Panc1 (cell line): Measurements from ENCODE around the gene SFTA2. TPM values are rescaled to one million over a fixed set of nuclear protein-coding genes. Genes with fewer than 3 reads are reported as not detected.

Experiments used
- ATAC-seq: fragments of 200-7000 bp; cut with Tn5 transposase; 2 replicates; pipeline ENCODE4 v1.9.1; 2020; ENCODE audit warnings: mild to moderate bottlenecking, moderate library complexity
- BruUV-seq: library from RNA; stranded (reverse); fragments of 400-500 nt; replicated peaks from 2 replicates; lab custom pipeline; 2021; lab: Mats Ljungman, UMichigan
- CTCF ChIA-PET: fragments of 300-600 bp; sonication (Branson Sonifier 250); formaldehyde crosslinking; loops from one replicate; lab custom pipeline; 2022; ENCODE audit warnings: antibody characterized with exemption; lab: Charles Lee
- POLR2A ChIA-PET: fragments of 300-600 bp; sonication (Branson Sonifier 250); formaldehyde crosslinking; loops from one replicate; lab custom pipeline; 2022; ENCODE audit warnings: antibody characterized with exemption; lab: Charles Lee
- DNase-seq: peaks from one replicate; pipeline ENCODE4 v3.0.0-alpha.2; 2010; ENCODE audit warnings: low read depth, low spot score
- H3K27ac ChIP-seq: 2 replicates; pipeline ENCODE4 v1.5.1; 2011; ENCODE audit warnings: mild to moderate bottlenecking, low read length, inconsistent platforms
- H3K27me3 ChIP-seq: fragments of 200-500 bp; sonication (Bioruptor generic); 2 replicates; pipeline ENCODE4 v1.6.0; 2014; ENCODE audit warnings: low read length, inconsistent platforms; ENCODE audit not compliant: control insufficient read depth, insufficient read depth
- H3K36me3 ChIP-seq: fragments of 200-500 bp; sonication (Bioruptor generic); 2 replicates; pipeline ENCODE4 v1.5.1; 2014; ENCODE audit warnings: inconsistent platforms, mild to moderate bottlenecking, low read length, moderate library complexity; ENCODE audit not compliant: control insufficient read depth, insufficient read depth
- H3K4me1 ChIP-seq: 2 replicates; pipeline ENCODE4 v1.5.1; 2011; ENCODE audit warnings: inconsistent platforms, mild to moderate bottlenecking, low read length, moderate library complexity; ENCODE audit not compliant: control insufficient read depth, insufficient read depth
- H3K4me3 ChIP-seq, 2 experiments: 2 replicates each; pipeline ENCODE4 v1.5.1; 2011 to 2012; ENCODE audit warnings: low read depth in 2 of 2, low read length in 2 of 2, mild to moderate bottlenecking in 2 of 2, inconsistent platforms in 1 of 2, moderate library complexity in 1 of 2
- H3K9me3 ChIP-seq: fragments of 200-500 bp; sonication (Bioruptor generic); 2 replicates; pipeline ENCODE4 v1.5.1; 2014; ENCODE audit warnings: low read depth, mild to moderate bottlenecking, inconsistent platforms, low read length, moderate library complexity; ENCODE audit not compliant: control insufficient read depth, insufficient read depth
- POLR2AphosphoS5 ChIP-seq: IDR thresholded peaks from 2 replicates; pipeline ENCODE4 v1.6.1; 2012; ENCODE audit warnings: mild to moderate bottlenecking, low read depth, low read length, moderate library complexity
- REST ChIP-seq, 2 experiments: IDR thresholded peaks; 2 replicates each; pipeline ENCODE4 v1.6.1; 2011 to 2012; ENCODE audit warnings: low read depth in 2 of 2, control low read depth in 1 of 2, low read length in 1 of 2, mild to moderate bottlenecking in 1 of 2, moderate library complexity in 1 of 2; ENCODE audit not compliant: insufficient read depth in 1 of 2
- SIN3A ChIP-seq: IDR thresholded peaks from 2 replicates; pipeline ENCODE4 v1.6.1; 2012; ENCODE audit warnings: low read depth, mild to moderate bottlenecking, low read length, moderate library complexity, borderline replicate concordance; ENCODE audit not compliant: insufficient read depth
- TCF7L2 ChIP-seq: IDR thresholded peaks from 2 replicates; pipeline ENCODE4 v1.6.1; 2011; ENCODE audit warnings: mild to moderate bottlenecking, low read depth, low read length, inconsistent platforms
- in situ Hi-C: cut with HindIII; loops from 2 replicates; pipeline ENCODE4 v1.10.0; 2016; ENCODE audit warnings: low sequenced_read_pairs, low pct_unique_long_range_greater_than_20kb
- intact Hi-C: fragments of 100-400 bp; cut with micrococcal nuclease; formaldehyde crosslinking; loops from one replicate; pipeline ENCODE4 v1.10.0; 2022; ENCODE audit not compliant: unreplicated experiment
- total RNA-seq: library from RNA; stranded (reverse); gene quantifications from one replicate; pipeline ENCODE4 v1.2.1, GENCODE V29; 2021; ENCODE audit not compliant: unreplicated experiment
- TF ChIP-seq, protein P1 (sequence below): fragments of 450-650 bp; IDR thresholded peaks from 2 replicates; pipeline ENCODE4 v1.5.1; 2017; ENCODE audit warnings: mild to moderate bottlenecking

SFTA2 gene
- total RNA-seq, 1 experiment from 2014 or later: not detected

- H3K9me3 ChIP-seq: no peaks in the 10 kb centered on the region
- no TSS peak for BruUV-seq
- H3K27me3 ChIP-seq: no peaks in the 10 kb centered on the region
- intact Hi-C loops (no loop called here), in situ Hi-C loops (no loop called here)
- H3K36me3 ChIP-seq: no peaks in the 10 kb centered on the region
- ATAC-seq (no peak), DNase-seq (no peak)
- TF ChIP-seq REST (IDR thresholded peaks at IDR 0.05; ENCODE audit: insufficient read depth in 1 of 2, low read depth in 2 of 2, low read length in 1 of 2) (no peak), SIN3A (no peak), POLR2AphosphoS5 (no peak), TCF7L2 (no peak)
- TF ChIP-seq, protein P1, sequence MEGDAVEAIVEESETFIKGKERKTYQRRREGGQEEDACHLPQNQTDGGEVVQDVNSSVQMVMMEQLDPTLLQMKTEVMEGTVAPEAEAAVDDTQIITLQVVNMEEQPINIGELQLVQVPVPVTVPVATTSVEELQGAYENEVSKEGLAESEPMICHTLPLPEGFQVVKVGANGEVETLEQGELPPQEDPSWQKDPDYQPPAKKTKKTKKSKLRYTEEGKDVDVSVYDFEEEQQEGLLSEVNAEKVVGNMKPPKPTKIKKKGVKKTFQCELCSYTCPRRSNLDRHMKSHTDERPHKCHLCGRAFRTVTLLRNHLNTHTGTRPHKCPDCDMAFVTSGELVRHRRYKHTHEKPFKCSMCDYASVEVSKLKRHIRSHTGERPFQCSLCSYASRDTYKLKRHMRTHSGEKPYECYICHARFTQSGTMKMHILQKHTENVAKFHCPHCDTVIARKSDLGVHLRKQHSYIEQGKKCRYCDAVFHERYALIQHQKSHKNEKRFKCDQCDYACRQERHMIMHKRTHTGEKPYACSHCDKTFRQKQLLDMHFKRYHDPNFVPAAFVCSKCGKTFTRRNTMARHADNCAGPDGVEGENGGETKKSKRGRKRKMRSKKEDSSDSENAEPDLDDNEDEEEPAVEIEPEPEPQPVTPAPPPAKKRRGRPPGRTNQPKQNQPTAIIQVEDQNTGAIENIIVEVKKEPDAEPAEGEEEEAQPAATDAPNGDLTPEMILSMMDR: no peak
- H3K4me3 ChIP-seq: no peak overlapping the region
- H3K4me1 ChIP-seq: no peaks in the 10 kb centered on the region
- CTCF ChIA-PET: interaction anchor here (0.7 kb wide), 1 partner anchor 221 kb away, joined by 3 read pairs; no protein-coding TSS in a partner anchor
- H3K27ac ChIP-seq: no peak overlapping the region
- POLR2A ChIA-PET: no interaction called here
These were observed 3.0 kb upstream of the SFTA2 start for GRCh38 chr6:30935018-30935417.

DNA sequence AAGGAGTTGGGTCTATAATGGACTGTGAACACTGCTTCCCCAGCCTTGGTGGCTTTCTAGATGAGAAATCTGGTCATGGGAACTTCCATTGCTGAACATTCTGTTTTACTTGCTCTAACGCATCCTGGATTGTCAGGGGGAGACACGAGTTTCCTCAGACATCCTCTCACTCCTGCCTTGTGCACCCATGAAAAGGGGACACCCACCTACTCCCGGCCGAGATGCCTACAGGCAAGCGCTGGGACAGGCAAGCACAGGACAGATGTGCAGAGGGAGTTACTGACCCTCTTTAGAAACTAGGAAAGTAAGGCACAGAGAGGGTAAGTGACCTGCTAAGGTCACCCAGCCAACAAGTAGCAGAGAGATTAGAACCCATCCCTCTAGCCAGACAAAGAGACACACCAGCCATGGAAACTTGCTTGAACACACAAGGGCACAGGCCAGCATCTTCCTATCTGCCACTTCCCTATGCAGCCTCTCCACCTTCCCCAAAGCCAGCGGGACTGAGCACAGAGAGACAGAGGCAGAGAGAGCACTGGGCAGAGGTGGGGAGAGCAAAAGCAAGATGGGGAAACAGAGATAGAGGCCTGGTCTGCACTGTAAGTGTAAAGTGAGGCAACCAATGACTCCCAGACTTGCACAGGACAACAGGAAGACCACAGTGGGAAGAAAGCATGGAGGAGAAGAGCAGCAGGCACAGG lies 845 bp upstream of the SFTA2 start:
- BruUV-seq: no TSS peak
- in situ Hi-C loops: no loop called here
- H3K27me3 ChIP-seq: no peaks in the 10 kb centered on the region
- no peak for ATAC-seq
- no peak for DNase-seq
- ChIA-PET CTCF (no interaction called here), POLR2A (no interaction called here)
- H3K4me1 ChIP-seq: no peaks in the 10 kb centered on the region
- no peak overlapping the region for H3K27ac ChIP-seq
- H3K4me3 ChIP-seq: no peak overlapping the region
- intact Hi-C loops: loop anchor here (5.0 kb wide), 1 partner anchor 139 kb away; no protein-coding TSS in a partner anchor
- H3K36me3 ChIP-seq: no peaks in the 10 kb centered on the region
- no peak for TF ChIP-seq TCF7L2
- TF ChIP-seq, protein P1: no peak
- no peak for TF ChIP-seq SIN3A
- no peak for TF ChIP-seq REST (IDR thresholded peaks at IDR 0.05; ENCODE audit: insufficient read depth in 1 of 2, low read depth in 2 of 2, low read length in 1 of 2)
- no peak for TF ChIP-seq POLR2AphosphoS5
- H3K9me3 ChIP-seq: 0 out of 2 replicates have a peak, but pooled peaks cover 3% of the 10 kb centered on the region
